ENCODE data around the gene SMARCD1.

GRCh38 chr12:50061171-50061570 is 24.0 kb upstream of the SMARCD1 start:
- TF ChIP-seq CTCF (IDR thresholded peaks at IDR 0.05) (no peak), POLR2A (IDR thresholded peaks at IDR 0.05) (no peak)
